HepG2 (cell line): ENCODE results near the gene ASCC3.

Experiments used
- BHLHE40 ChIP-seq: IDR thresholded peaks from 2 replicates; pipeline ENCODE4 v1.6.1; 2011; ENCODE audit warnings: low read length, improper control_type of control experiment
- CBFB ChIP-seq: sonication (generic); formaldehyde crosslinking; IDR thresholded peaks from 2 replicates; pipeline ENCODE4 v1.4.0; 2020; ENCODE audit warnings: missing genetic modification reagents
- CBX5 ChIP-seq: sonication (generic); formaldehyde crosslinking; IDR thresholded peaks from 2 replicates; pipeline ENCODE4 v1.4.0; 2020; ENCODE audit warnings: missing genetic modification reagents, borderline replicate concordance
- CTCF ChIP-seq: sonication (generic); formaldehyde crosslinking; IDR thresholded peaks from 2 replicates; pipeline ENCODE4 v1.5.0; 2020; ENCODE audit warnings: mild to moderate bottlenecking, missing genetic modification reagents, moderate library complexity
- HDAC6 ChIP-seq: fragments of 200-600 bp; sonication (generic); IDR thresholded peaks from 2 replicates; pipeline ENCODE4 v1.7.0; 2017; ENCODE audit warnings: mild to moderate bottlenecking, antibody characterized with exemption, low read length, low read depth
- JUN ChIP-seq: sonication (generic); formaldehyde crosslinking; IDR thresholded peaks from 2 replicates; pipeline ENCODE4 v1.4.0; 2020; ENCODE audit warnings: mild to moderate bottlenecking, missing genetic modification reagents
- MED1 ChIP-seq: sonication (generic); formaldehyde crosslinking; IDR thresholded peaks from 2 replicates; pipeline ENCODE4 v1.4.0; 2020; ENCODE audit warnings: missing genetic modification reagents
- NCOA2 ChIP-seq: sonication (generic); formaldehyde crosslinking; IDR thresholded peaks from 2 replicates; pipeline ENCODE4 v1.8.0; 2022; ENCODE audit warnings: inconsistent platforms
- POGZ ChIP-seq: sonication (generic); formaldehyde crosslinking; IDR thresholded peaks from 2 replicates; pipeline ENCODE4 v1.4.0; 2020; ENCODE audit warnings: mild to moderate bottlenecking, missing genetic modification reagents
- POLR2A ChIP-seq, 2 experiments: IDR thresholded peaks; 2 replicates each; pipeline ENCODE4 v1.6.1; 2011; ENCODE audit warnings: low read depth in 2 of 2, low read length in 2 of 2, mild to moderate bottlenecking in 1 of 2, moderate library complexity in 1 of 2; ENCODE audit not compliant: insufficient read depth in 1 of 2
- RAD21 ChIP-seq: fragments of 450-650 bp; formaldehyde crosslinking; IDR thresholded peaks from 2 replicates; pipeline ENCODE4 v1.5.0; 2020; ENCODE audit warnings: mild to moderate bottlenecking
- SIX1 ChIP-seq: sonication (generic); formaldehyde crosslinking; IDR thresholded peaks from 2 replicates; pipeline ENCODE4 v1.4.0; 2020; ENCODE audit warnings: missing genetic modification reagents, borderline replicate concordance
- ZNF564 ChIP-seq: sonication (generic); formaldehyde crosslinking; IDR thresholded peaks from 2 replicates; pipeline ENCODE4 v1.8.1; 2023; ENCODE audit warnings: mild to moderate bottlenecking, missing genetic modification reagents
- ZSCAN29 ChIP-seq: sonication (generic); formaldehyde crosslinking; conservative IDR thresholded peaks from 2 replicates; pipeline ENCODE4 v1.4.0; 2020; ENCODE audit warnings: mild to moderate bottlenecking, missing genetic modification reagents

DNA sequence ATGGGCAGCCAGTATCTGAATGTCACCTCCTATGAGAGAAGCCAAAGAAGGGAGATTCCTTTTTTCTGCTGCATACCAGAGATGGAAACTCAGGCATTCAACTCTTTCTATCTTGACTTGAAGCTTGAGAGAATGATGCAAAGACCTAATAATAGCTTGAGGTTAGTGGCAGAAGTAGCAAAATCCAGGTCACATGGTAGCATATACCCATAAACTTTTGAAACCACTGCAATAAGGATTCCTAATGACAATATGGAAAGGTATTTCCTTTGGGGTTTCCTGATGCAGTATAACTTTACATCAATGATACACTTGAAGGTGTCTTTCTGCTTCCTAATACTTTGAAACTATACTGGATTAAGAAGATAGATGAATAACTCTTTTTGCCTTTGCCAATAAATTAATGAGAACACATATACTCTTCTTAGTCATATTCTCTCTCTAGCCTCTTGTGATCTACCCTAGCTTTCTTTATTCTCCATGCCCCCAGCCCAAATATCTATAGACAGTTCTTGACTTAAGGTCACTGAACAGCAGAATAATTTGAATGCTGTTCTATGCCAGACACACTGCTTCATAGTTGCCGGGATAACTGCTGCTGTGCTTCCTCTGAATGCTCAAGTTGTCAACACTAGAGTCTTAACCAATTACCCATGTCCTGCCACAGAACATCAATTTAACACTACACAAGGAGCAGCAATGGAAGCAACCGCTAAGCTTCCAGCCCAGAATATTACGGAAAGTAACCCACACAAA lies 260.9 kb downstream of the ASCC3 start:
- no peak for TF ChIP-seq ZSCAN29
- TF ChIP-seq NCOA2 (CRISPR knock-in tag), result no peak
- no peak for TF ChIP-seq BHLHE40
- no peak for TF ChIP-seq CBX5 (CRISPR knock-in tag)
- TF ChIP-seq CTCF (CRISPR knock-in tag), result no peak
- TF ChIP-seq RAD21 (CRISPR knock-in tag), result no peak
- TF ChIP-seq SIX1 (CRISPR knock-in tag), result no peak
- TF ChIP-seq HDAC6, result no peak
- no peak for TF ChIP-seq JUN (CRISPR knock-in tag)
- TF ChIP-seq ZNF564, result no peak
- TF ChIP-seq MED1 (CRISPR knock-in tag), result no peak
- no peak for TF ChIP-seq CBFB (CRISPR knock-in tag)
- TF ChIP-seq POGZ (CRISPR knock-in tag), result no peak
- TF ChIP-seq POLR2A (IDR thresholded peaks at IDR 0.05; ENCODE audit: insufficient read depth in 1 of 2, low read depth in 2 of 2, low read length in 2 of 2), result no peak
